Measurements from ENCODE around the gene TBC1D5.

Gene TBC1D5

GRCh38 chr3:17489139-17489538, 253.3 kb downstream of the TBC1D5 start:
- DNase-seq (ENCODE audit: low read depth): peak; percentile 8
- TF ChIP-seq, protein P1, sequence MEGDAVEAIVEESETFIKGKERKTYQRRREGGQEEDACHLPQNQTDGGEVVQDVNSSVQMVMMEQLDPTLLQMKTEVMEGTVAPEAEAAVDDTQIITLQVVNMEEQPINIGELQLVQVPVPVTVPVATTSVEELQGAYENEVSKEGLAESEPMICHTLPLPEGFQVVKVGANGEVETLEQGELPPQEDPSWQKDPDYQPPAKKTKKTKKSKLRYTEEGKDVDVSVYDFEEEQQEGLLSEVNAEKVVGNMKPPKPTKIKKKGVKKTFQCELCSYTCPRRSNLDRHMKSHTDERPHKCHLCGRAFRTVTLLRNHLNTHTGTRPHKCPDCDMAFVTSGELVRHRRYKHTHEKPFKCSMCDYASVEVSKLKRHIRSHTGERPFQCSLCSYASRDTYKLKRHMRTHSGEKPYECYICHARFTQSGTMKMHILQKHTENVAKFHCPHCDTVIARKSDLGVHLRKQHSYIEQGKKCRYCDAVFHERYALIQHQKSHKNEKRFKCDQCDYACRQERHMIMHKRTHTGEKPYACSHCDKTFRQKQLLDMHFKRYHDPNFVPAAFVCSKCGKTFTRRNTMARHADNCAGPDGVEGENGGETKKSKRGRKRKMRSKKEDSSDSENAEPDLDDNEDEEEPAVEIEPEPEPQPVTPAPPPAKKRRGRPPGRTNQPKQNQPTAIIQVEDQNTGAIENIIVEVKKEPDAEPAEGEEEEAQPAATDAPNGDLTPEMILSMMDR (IDR thresholded peaks at IDR 0.05; ENCODE audit: low read length, missing control alignments): no peak

GRCh38 chr3:17481116-17481515, 261.3 kb downstream of the TBC1D5 start:
- TF ChIP-seq, protein P1 (IDR thresholded peaks at IDR 0.05; ENCODE audit: low read length, missing control alignments): no peak
- DNase-seq (ENCODE audit: low read depth): no peak
- no peak overlapping the region for H3K4me3 ChIP-seq (replicated peaks; ENCODE audit: low read depth, low read length)

More at GRCh38 chr3:17489139-17489538, 253.3 kb downstream of the TBC1D5 start:
- H3K4me3 ChIP-seq (replicated peaks; ENCODE audit: low read depth, low read length): no peak overlapping the region

- no peak for DNase-seq (ENCODE audit: low read depth)
- TF ChIP-seq, protein P1 (IDR thresholded peaks at IDR 0.05; ENCODE audit: low read length, missing control alignments): no peak
- H3K4me3 ChIP-seq (replicated peaks; ENCODE audit: low read depth, low read length): no peak overlapping the region
Observed at GRCh38 chr3:17479681-17480405, 262.6 kb downstream of the TBC1D5 start.

- no peak overlapping the region for H3K4me3 ChIP-seq (replicated peaks; ENCODE audit: low read depth, low read length)
- TF ChIP-seq, protein P1 (IDR thresholded peaks at IDR 0.05; ENCODE audit: low read length, missing control alignments): no peak
- DNase-seq (ENCODE audit: low read depth): peak; percentile 83
Observed at GRCh38 chr3:17478673-17479072, 263.8 kb downstream of the TBC1D5 start.

DNA sequence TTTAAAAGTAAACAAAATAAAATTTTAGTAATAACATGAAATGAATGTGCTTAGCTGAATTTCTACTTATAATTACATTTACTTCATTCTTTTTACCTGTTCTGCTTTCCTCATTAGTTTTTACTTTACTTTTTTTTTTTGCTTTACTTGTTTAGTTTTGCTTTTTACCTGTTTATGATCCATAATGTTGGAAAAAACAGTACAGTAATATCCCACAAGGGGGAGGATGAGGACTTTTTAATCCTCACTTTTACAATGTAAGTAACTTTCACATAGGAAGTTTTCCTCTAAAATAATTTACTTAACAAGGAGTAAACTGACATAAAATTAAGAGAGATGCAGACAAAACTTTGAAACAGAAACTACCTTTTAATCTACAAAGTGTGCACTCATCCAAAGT, 268.7 kb downstream of the TBC1D5 start:
- H3K4me3 ChIP-seq (replicated peaks; ENCODE audit: low read depth, low read length): no peak overlapping the region
- peak; percentile 48 for DNase-seq (ENCODE audit: low read depth)
- TF ChIP-seq, protein P1 (IDR thresholded peaks at IDR 0.05; ENCODE audit: low read length, missing control alignments): peak; percentile 40

- TF ChIP-seq, protein P1 (IDR thresholded peaks at IDR 0.05; ENCODE audit: low read length, missing control alignments): no peak
- no peak for DNase-seq (ENCODE audit: low read depth)
- no peak overlapping the region for H3K4me3 ChIP-seq (replicated peaks; ENCODE audit: low read depth, low read length)
Observed at GRCh38 chr3:17469954-17470353, 272.5 kb downstream of the TBC1D5 start.

GRCh38 chr3:17469520-17469919, 272.9 kb downstream of the TBC1D5 start:
- TF ChIP-seq, protein P1 (IDR thresholded peaks at IDR 0.05; ENCODE audit: low read length, missing control alignments): no peak
- no peak overlapping the region for H3K4me3 ChIP-seq (replicated peaks; ENCODE audit: low read depth, low read length)
- DNase-seq (ENCODE audit: low read depth): no peak

All from fibroblast of pulmonary artery (primary cell).